ENCODE measurements around the gene PRPF38A. TPM values are rescaled to one million over a fixed set of nuclear protein-coding genes. Genes with fewer than 3 reads are reported as not detected.

The PRPF38A gene
- total and polyA plus RNA-seq, 2 of the 4 experiments (the other 2 are of a cell fraction) = 19.0 to 23.5 TPM

DNA sequence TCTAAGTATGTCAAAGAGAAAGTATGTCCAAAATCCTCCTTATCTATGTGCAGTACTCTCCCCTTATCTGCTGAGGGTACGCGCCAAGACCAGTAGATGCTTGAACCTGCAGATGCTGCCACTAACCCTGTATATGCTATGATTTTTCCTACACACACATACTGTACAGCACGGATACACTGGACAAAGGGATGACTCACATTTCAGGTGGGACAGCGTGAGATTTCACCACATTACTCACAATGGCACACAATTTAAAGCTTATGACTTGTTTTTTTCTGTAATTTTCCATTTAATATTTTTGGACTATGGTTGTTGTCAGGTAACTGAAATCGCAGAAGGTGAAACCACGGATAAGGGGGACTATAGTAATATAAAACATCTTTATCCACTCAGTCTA is 4.3 kb upstream of the PRPF38A start:
- no TSS peak for BruUV-seq (replicated peaks)
- Histone ChIP-seq H2BK20ac (ENCODE audit: low read depth, low read length) (no peak overlapping the region), H2BK15ac (ENCODE audit: low read depth, low read length) (no peak overlapping the region), H2AK5ac (ENCODE audit: low read depth, low read length) (no peak overlapping the region), H3K27me3 (ENCODE audit: control insufficient read depth, insufficient read depth, low read length) (no peaks in the 10 kb centered on the region), H4K91ac (ENCODE audit: insufficient read depth, low read depth, low read length) (no peak overlapping the region), H3K18ac (ENCODE audit: low read depth, low read length) (no peak overlapping the region), H4K20me1 (ENCODE audit: insufficient read depth, low read length) (no peaks in the 10 kb centered on the region), H2AK9ac (replicated peaks; ENCODE audit: low read depth, low read length, poor library complexity) (no peak overlapping the region), H2AFZ (replicated peaks; ENCODE audit: low read length, poor library complexity) (no peak overlapping the region), H3K9ac (ENCODE audit: low read depth, low read length) (no peak overlapping the region), H3K9me1 (ENCODE audit: insufficient read depth, low read length) (no peaks in the 10 kb centered on the region), H3K56ac (ENCODE audit: extremely low read depth, insufficient read depth, low read length) (no peak overlapping the region), H3K4ac (ENCODE audit: low read depth, low read length) (no peak overlapping the region), H3K4me3 (ENCODE audit: insufficient read depth, low read depth, low read length) (no peak overlapping the region), H3K4me1 (ENCODE audit: control insufficient read depth, insufficient read depth, low read length) (no peaks in the 10 kb centered on the region), H4K8ac (ENCODE audit: low read depth in 2 of 2, low read length in 2 of 2) (no peak overlapping the region), H2BK120ac (ENCODE audit: low read depth, low read length) (no peak overlapping the region), H3K14ac (replicated peaks; ENCODE audit: low read depth, low read length) (no peak overlapping the region), H2BK5ac (ENCODE audit: low read depth, low read length, poor library complexity, severe bottlenecking) (no peak overlapping the region), H4K5ac (ENCODE audit: low read depth, low read length) (no peak overlapping the region), H3K27ac (ENCODE audit: insufficient read depth, low read length) (no peak overlapping the region), H3K4me2 (ENCODE audit: low read depth, low read length) (no peak overlapping the region), H3K23ac (ENCODE audit: low read depth, low read length) (no peak overlapping the region), H3K79me1 (ENCODE audit: low read depth in 1 of 2, low read length in 2 of 2) (peaks cover 10 to 32% of the 10 kb centered on the region in 2 experiments; a peak in 3 of 4 replicates), H3K9me3 (ENCODE audit: control insufficient read depth, insufficient read depth, low read length) (no peaks in the 10 kb centered on the region), H3K36me3 (ENCODE audit: control insufficient read depth, insufficient read depth, low read length) (peaks cover 8% of the 10 kb centered on the region)
- intact Hi-C loops (cut with micrococcal nuclease) (no loop called here), in situ Hi-C loops (cut with MboI; ENCODE audit: low sequenced_read_pairs) (loop anchor here (10.0 kb wide), 1 partner anchor 285 kb away; no protein-coding TSS in a partner anchor), dilution Hi-C loops (cut with HindIII; ENCODE audit: low sequenced_read_pairs, unreplicated experiment) (no loop called here)
- CTCF ChIA-PET = no interaction called here
- WGBS, 2 experiments (ENCODE audit: extremely low coverage in 2 of 2, insufficient read length in 1 of 2) = 64% methylated on average over 2 of the region's 6 CpGs; no CpG with 5 or more reads in 1 of the 2 experiments
- TF ChIP-seq CEBPB (IDR thresholded peaks at IDR 0.05; ENCODE audit: low read depth, low read length) (no peak), BHLHE40 (IDR thresholded peaks at IDR 0.05; ENCODE audit: low read depth, low read length) (no peak), NFE2L2 (IDR thresholded peaks at IDR 0.05; ENCODE audit: low read depth, low read length) (no peak), MAZ (IDR thresholded peaks at IDR 0.05; ENCODE audit: borderline replicate concordance, low read depth, low read length) (no peak), POLR2A (IDR thresholded peaks at IDR 0.05; ENCODE audit: low read depth, low read length) (no peak), RCOR1 (IDR thresholded peaks at IDR 0.05; ENCODE audit: insufficient replicate concordance, low read length) (no peak), MAFK (IDR thresholded peaks at IDR 0.05; ENCODE audit: low read depth, low read length) (no peak), FOS (IDR thresholded peaks at IDR 0.05; ENCODE audit: low read depth, low read length) (no peak), SMC3 (IDR thresholded peaks at IDR 0.05; ENCODE audit: low read depth, low read length) (no peak), RAD21 (IDR thresholded peaks at IDR 0.05; ENCODE audit: low read length) (no peak), CHD1 (IDR thresholded peaks at IDR 0.05; ENCODE audit: low read depth, low read length) (no peak), MXI1 (IDR thresholded peaks at IDR 0.05; ENCODE audit: borderline replicate concordance, low read depth, low read length) (no peak), RFX5 (IDR thresholded peaks at IDR 0.05; ENCODE audit: low read depth, low read length) (no peak)
- TF ChIP-seq, protein P1, sequence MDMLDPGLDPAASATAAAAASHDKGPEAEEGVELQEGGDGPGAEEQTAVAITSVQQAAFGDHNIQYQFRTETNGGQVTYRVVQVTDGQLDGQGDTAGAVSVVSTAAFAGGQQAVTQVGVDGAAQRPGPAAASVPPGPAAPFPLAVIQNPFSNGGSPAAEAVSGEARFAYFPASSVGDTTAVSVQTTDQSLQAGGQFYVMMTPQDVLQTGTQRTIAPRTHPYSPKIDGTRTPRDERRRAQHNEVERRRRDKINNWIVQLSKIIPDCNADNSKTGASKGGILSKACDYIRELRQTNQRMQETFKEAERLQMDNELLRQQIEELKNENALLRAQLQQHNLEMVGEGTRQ (IDR thresholded peaks at IDR 0.05; ENCODE audit: low read depth, low read length) = no peak
- TF ChIP-seq, protein P2, sequence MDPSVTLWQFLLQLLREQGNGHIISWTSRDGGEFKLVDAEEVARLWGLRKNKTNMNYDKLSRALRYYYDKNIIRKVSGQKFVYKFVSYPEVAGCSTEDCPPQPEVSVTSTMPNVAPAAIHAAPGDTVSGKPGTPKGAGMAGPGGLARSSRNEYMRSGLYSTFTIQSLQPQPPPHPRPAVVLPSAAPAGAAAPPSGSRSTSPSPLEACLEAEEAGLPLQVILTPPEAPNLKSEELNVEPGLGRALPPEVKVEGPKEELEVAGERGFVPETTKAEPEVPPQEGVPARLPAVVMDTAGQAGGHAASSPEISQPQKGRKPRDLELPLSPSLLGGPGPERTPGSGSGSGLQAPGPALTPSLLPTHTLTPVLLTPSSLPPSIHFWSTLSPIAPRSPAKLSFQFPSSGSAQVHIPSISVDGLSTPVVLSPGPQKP (IDR thresholded peaks at IDR 0.05; ENCODE audit: borderline replicate concordance, low read depth, low read length) = no peak
- TF ChIP-seq, protein P3, sequence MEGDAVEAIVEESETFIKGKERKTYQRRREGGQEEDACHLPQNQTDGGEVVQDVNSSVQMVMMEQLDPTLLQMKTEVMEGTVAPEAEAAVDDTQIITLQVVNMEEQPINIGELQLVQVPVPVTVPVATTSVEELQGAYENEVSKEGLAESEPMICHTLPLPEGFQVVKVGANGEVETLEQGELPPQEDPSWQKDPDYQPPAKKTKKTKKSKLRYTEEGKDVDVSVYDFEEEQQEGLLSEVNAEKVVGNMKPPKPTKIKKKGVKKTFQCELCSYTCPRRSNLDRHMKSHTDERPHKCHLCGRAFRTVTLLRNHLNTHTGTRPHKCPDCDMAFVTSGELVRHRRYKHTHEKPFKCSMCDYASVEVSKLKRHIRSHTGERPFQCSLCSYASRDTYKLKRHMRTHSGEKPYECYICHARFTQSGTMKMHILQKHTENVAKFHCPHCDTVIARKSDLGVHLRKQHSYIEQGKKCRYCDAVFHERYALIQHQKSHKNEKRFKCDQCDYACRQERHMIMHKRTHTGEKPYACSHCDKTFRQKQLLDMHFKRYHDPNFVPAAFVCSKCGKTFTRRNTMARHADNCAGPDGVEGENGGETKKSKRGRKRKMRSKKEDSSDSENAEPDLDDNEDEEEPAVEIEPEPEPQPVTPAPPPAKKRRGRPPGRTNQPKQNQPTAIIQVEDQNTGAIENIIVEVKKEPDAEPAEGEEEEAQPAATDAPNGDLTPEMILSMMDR (conservative IDR thresholded peaks at IDR 0.05; ENCODE audit: low read depth, low read length) = no peak
- DNase-seq (no peak), ATAC-seq (ENCODE audit: low read depth) (no peak)
- POLR2A ChIA-PET (ENCODE audit: unreplicated experiment) = no interaction called here
